Tibial artery (tissue), 4 donors: ENCODE measurements around the gene SSMEM1.
"Not testable (repeated sequence)": the region's sequence is repeated elsewhere in the genome, so short reads cannot be mapped to it uniquely, and the experiment has no call there.

Source experiments
- DNase-seq, 2 donors: peaks; one replicate each; pipeline ENCODE4 v3.0.0-alpha.2; 2019
- H3K27ac ChIP-seq, 2 donors: fragments of 200-600 bp; sonication (generic) in 1 of 2; 1 replicate in 1 of 2; 2 replicates in 1 of 2; pipeline ENCODE4 v1.5.1; 2018 to 2019; ENCODE audit warnings: mild to moderate bottlenecking in 1 of 2
- H3K27me3 ChIP-seq, 2 donors: fragments of 200-600 bp; sonication (generic) in 1 of 2; one replicate each; pipeline versions ENCODE4 v1.5.1 to v1.6.0; 2016 to 2019
- H3K36me3 ChIP-seq, 3 donors: fragments of 200-600 bp; sonication (generic) in 2 of 3; one replicate each; pipeline ENCODE4 v1.5.1; 2016 to 2019; ENCODE audit warnings: mild to moderate bottlenecking in 2 of 3
- H3K4me1 ChIP-seq, 4 donors: fragments of 200-600 bp; sonication (generic) in 2 of 4; 1 replicate in 3 of 4; 2 replicates in 1 of 4; pipeline ENCODE4 v1.5.1; 2016 to 2019
- H3K4me3 ChIP-seq, 2 donors: fragments of 200-600 bp; sonication (generic) in 1 of 2; 1 replicate in 1 of 2; 2 replicates in 1 of 2; pipeline ENCODE4 v1.5.1; 2018 to 2019; ENCODE audit warnings: mild to moderate bottlenecking in 2 of 2
- H3K9me3 ChIP-seq, 3 donors: fragments of 200-600 bp; sonication (generic) in 1 of 3; one replicate each; pipeline ENCODE4 v1.5.1; 2016 to 2019
- intact Hi-C: fragments of 100-400 bp; cut with DNase I; formaldehyde crosslinking; loops from one replicate; pipeline ENCODE4 v1.15.0; 2023; ENCODE audit warnings: low total_unique reads
- TF ChIP-seq, protein P1 (sequence below), 2 experiments: fragments of 200-600 bp in 1 of 2; fragments of 450-650 bp in 1 of 2; IDR thresholded peaks; one replicate each; pipeline ENCODE4 v1.5.1; 2017 to 2019; ENCODE audit warnings: antibody characterized with exemption in 2 of 2, mild to moderate bottlenecking in 1 of 2, moderate library complexity in 1 of 2

Gene SSMEM1

DNA sequence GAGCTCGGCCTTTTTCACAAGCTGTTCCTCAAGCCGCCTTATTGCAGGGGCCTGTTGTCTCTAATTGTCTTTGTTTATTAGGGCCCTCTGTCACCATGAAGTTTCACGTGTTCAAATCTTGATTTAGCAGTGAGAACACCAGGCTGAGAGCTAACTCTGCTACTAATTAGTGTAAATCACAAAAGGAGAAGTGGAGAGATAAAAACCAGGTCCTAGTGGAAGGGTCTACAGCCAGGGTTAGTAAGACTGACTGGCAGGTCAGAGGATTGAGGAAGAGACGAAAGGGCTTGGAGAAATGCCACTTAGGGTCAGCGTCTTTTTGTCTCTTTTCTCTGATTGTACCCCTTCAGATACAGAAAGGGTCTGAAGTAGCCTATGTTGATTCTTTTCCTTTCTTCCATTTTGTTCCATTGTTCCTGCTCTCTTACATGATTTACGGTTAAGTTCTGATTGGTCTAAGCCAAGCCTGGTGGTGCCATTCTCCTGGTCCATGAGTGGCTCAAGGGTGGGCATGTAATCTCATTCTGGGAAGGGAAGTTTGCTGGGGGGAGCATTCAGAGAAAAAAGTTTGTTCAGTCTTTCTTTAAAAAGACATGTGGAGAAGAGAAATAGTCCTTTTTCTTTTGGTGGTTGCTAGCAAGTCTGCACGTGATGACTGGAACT lies 21.3 kb downstream of the SSMEM1 start:
- no peak overlapping the region for H3K4me3 ChIP-seq
- TF ChIP-seq, protein P1, sequence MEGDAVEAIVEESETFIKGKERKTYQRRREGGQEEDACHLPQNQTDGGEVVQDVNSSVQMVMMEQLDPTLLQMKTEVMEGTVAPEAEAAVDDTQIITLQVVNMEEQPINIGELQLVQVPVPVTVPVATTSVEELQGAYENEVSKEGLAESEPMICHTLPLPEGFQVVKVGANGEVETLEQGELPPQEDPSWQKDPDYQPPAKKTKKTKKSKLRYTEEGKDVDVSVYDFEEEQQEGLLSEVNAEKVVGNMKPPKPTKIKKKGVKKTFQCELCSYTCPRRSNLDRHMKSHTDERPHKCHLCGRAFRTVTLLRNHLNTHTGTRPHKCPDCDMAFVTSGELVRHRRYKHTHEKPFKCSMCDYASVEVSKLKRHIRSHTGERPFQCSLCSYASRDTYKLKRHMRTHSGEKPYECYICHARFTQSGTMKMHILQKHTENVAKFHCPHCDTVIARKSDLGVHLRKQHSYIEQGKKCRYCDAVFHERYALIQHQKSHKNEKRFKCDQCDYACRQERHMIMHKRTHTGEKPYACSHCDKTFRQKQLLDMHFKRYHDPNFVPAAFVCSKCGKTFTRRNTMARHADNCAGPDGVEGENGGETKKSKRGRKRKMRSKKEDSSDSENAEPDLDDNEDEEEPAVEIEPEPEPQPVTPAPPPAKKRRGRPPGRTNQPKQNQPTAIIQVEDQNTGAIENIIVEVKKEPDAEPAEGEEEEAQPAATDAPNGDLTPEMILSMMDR (IDR thresholded peaks at IDR 0.05), result no peak
- H3K4me1 ChIP-seq, result no peaks in the 10 kb centered on the region
- H3K27ac ChIP-seq, result no peak overlapping the region
- H3K9me3 ChIP-seq, result no peaks in the 10 kb centered on the region
- no peaks in the 10 kb centered on the region for H3K36me3 ChIP-seq
- H3K27me3 ChIP-seq, result no peaks in the 10 kb centered on the region
- intact Hi-C loops, result no loop called here
- no peak for DNase-seq

DNA sequence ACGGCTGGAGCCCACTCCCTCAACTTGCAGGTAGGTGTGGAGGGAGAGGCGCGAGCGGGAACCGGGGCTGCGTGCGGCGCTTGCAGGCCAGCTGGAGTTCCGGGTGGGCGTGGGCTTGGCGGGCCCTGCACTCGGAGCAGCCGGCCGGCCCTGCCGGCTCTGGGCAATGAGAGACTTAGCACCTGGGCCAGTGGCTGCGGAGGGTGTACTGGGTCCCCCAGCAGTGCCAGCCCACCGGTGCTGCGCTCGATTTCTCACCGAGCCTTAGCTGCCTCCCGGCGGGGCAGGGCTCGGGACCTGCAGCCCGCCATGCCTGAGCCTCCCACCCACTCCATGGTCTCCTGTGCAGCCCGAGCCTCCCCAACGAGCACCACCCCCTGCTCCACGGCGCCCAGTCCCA lies 22.3 kb downstream of the SSMEM1 start:
- not testable (repeated sequence) for DNase-seq, H3K9me3 ChIP-seq, H3K27me3 ChIP-seq, H3K4me3 ChIP-seq, H3K4me1 ChIP-seq, H3K36me3 ChIP-seq, H3K27ac ChIP-seq
- intact Hi-C loops, result loop anchor here (10.0 kb wide), 2 partner anchors 505 to 605 kb away; partner anchors contain the start of gene KLF14

DNA sequence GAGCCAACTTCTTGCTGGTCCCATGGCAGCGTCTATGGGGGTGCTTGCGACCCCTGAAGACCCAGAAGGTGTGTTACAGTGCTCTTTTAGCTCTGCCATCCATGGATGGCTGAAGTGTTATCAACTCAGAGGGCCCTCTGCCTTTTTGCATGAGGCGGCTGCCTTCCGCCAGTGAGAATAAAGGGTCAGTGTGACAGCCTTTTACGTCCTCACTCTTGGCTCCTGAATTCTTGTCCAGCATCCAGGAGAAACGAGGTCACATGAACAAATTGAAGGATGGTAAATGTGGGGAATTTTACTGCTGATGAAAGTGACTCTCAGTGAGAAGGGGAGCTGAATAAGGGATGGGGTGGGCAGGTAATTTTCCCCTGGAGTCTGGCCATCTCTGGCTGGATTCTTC lies 24.1 kb downstream of the SSMEM1 start:
- H3K36me3 ChIP-seq, result no peaks in the 10 kb centered on the region
- H3K9me3 ChIP-seq, result no peaks in the 10 kb centered on the region
- no peak overlapping the region for H3K27ac ChIP-seq
- TF ChIP-seq, protein P1 (IDR thresholded peaks at IDR 0.05), result no peak
- no peaks in the 10 kb centered on the region for H3K4me1 ChIP-seq
- H3K27me3 ChIP-seq, result no peaks in the 10 kb centered on the region
- no peak for DNase-seq
- intact Hi-C loops, result loop anchor here (10.0 kb wide), 2 partner anchors 503 to 603 kb away; partner anchors contain the start of gene KLF14
- no peak overlapping the region for H3K4me3 ChIP-seq

DNA sequence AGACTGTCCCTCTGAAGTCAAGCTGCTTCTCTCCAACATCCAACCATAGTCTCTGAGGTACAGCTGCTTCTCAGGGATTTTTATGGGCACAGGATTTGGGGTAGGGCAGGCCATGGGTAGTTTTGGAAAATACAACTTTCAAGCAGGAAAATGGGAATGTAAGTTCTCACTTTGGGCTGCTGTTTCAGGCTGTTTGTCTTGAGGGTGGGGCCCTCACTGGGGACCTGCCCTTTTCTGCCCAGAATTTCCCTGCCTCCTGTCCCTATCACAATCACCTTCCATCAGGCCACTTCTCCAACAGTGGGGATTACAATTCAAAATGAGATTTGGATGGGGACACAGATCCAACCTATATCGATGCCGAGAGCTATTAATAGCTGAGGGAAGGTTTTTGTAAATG lies 24.5 kb downstream of the SSMEM1 start:
- H3K4me1 ChIP-seq, result no peaks in the 10 kb centered on the region

DNA sequence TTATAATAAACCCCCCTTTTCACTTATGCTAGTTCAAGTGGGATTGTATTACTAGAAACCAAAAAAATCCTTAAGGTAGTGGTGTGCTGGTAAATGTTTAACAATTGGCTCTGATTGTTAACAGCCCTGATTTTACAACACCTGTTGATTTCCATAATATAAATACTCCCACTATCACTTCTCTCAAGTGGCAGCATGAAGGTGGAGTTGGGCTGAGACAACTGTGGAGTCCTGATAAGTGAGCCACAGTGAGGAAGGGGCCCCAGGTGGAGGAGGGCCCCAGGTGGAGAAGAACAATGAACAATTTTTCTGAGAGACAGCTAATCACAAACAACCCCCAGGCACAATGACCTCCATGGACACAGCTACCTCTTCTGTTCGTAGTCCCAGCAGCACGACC lies 26.4 kb downstream of the SSMEM1 start:
- Histone ChIP-seq H3K36me3 (no peaks in the 10 kb centered on the region), H3K27ac (no peak overlapping the region), H3K9me3 (no peaks in the 10 kb centered on the region), H3K27me3 (no peaks in the 10 kb centered on the region), H3K4me3 (no peak overlapping the region), H3K4me1 (no peaks in the 10 kb centered on the region)
- TF ChIP-seq, protein P1 (IDR thresholded peaks at IDR 0.05), result no peak
- no peak for DNase-seq
- intact Hi-C loops, result loop anchor here (10.0 kb wide), 2 partner anchors 501 to 601 kb away; partner anchors contain the start of gene KLF14

More for the DNA sequence above, 24.5 kb downstream of the SSMEM1 start:
- H3K36me3 ChIP-seq, result no peaks in the 10 kb centered on the region
- no peak for DNase-seq
- no peaks in the 10 kb centered on the region for H3K9me3 ChIP-seq
- no peaks in the 10 kb centered on the region for H3K27me3 ChIP-seq
- intact Hi-C loops, result loop anchor here (10.0 kb wide), 2 partner anchors 503 to 603 kb away; partner anchors contain the start of gene KLF14
- TF ChIP-seq, protein P1 (IDR thresholded peaks at IDR 0.05), result no peak
- no peak overlapping the region for H3K4me3 ChIP-seq
- no peak overlapping the region for H3K27ac ChIP-seq

DNA sequence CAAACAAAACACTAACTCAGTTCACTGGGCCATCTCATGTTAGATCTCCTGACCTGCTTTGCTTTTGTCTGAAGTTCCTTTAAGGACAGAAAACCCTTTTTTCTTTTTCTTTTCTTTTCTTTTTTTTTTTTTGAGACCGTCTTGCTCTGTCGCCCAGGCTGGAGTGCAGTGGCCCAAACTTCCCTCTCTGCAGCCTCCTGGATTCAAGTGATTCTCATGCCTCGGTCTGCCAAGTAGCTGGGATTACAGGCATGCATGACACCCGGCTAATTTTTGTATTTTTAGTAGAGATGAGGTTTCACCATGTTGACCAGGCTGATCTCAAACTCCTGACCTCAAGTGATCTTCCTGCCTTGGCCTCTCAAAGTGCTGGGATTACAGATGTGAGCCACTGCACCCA lies 28.7 kb downstream of the SSMEM1 start:
- not testable (repeated sequence) for H3K36me3 ChIP-seq, H3K27ac ChIP-seq, H3K27me3 ChIP-seq, H3K4me3 ChIP-seq, DNase-seq, H3K4me1 ChIP-seq, H3K9me3 ChIP-seq
- intact Hi-C loops, result loop anchor here (10.0 kb wide), 2 partner anchors 498 to 598 kb away; partner anchors contain the start of gene KLF14
